Tibial artery (tissue), 4 donors: ENCODE results near the gene MED26.

Experiments
- DNase-seq, 2 donors: peaks; one replicate each; pipeline ENCODE4 v3.0.0-alpha.2; 2019
- H3K27ac ChIP-seq, 2 donors: fragments of 200-600 bp; sonication (generic) in 1 of 2; 1 replicate in 1 of 2; 2 replicates in 1 of 2; pipeline ENCODE4 v1.5.1; 2018 to 2019; ENCODE audit warnings: mild to moderate bottlenecking in 1 of 2
- H3K27me3 ChIP-seq, 2 donors: fragments of 200-600 bp; sonication (generic) in 1 of 2; one replicate each; pipeline versions ENCODE4 v1.5.1 to v1.6.0; 2016 to 2019
- H3K36me3 ChIP-seq, 3 donors: fragments of 200-600 bp; sonication (generic) in 2 of 3; one replicate each; pipeline ENCODE4 v1.5.1; 2016 to 2019; ENCODE audit warnings: mild to moderate bottlenecking in 2 of 3
- H3K4me1 ChIP-seq, 4 donors: fragments of 200-600 bp; sonication (generic) in 2 of 4; 1 replicate in 3 of 4; 2 replicates in 1 of 4; pipeline ENCODE4 v1.5.1; 2016 to 2019
- H3K4me3 ChIP-seq, 2 donors: fragments of 200-600 bp; sonication (generic) in 1 of 2; 1 replicate in 1 of 2; 2 replicates in 1 of 2; pipeline ENCODE4 v1.5.1; 2018 to 2019; ENCODE audit warnings: mild to moderate bottlenecking in 2 of 2
- H3K9me3 ChIP-seq, 3 donors: fragments of 200-600 bp; sonication (generic) in 1 of 3; one replicate each; pipeline ENCODE4 v1.5.1; 2016 to 2019
- intact Hi-C: fragments of 100-400 bp; cut with DNase I; formaldehyde crosslinking; loops from one replicate; pipeline ENCODE4 v1.15.0; 2023; ENCODE audit warnings: low total_unique reads
- TF ChIP-seq, protein P1 (sequence below), 2 experiments: fragments of 200-600 bp in 1 of 2; fragments of 450-650 bp in 1 of 2; IDR thresholded peaks; one replicate each; pipeline ENCODE4 v1.5.1; 2017 to 2019; ENCODE audit warnings: antibody characterized with exemption in 2 of 2, mild to moderate bottlenecking in 1 of 2, moderate library complexity in 1 of 2

The MED26 gene

DNA sequence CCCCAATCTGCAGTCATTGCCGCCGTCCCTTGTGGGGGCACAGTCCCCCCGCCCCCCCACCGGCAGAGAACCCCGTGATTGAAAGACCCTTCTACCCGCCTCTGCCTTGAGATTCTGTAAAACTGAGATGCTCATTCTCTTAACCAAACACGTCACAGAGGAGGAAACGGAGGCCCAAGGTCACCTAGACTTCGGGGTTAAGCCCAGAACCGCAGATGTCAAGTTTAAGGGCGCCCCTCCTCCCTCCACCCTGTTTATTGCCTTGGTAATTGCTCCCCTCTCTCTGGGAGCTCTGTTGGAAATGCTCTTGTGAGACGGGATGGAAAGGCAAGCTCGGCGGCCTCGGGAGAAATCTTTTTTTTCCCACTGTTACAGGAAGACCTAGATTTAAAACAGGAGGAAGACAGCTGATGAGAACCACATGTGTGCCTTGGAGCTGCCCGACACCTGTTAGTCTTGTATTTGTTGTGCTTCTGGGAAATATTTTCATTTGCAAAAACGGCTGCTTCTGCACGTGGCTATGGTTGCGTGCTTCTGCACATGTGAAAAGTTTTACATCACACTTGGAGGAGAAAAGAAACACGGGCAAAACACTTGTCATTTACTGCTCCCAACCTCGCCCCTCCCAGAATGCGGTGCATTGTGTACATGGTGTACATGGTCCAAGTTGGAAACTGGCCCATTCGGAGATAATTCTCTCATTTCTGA, 1.1 kb upstream of the MED26 start:
- DNase-seq, result peak in 1 of 2 donors; percentile 39
- Histone ChIP-seq H3K9me3 (no peaks in the 10 kb centered on the region), H3K27me3 (no peaks in the 10 kb centered on the region), H3K27ac (peak overlapping the region; percentile 80 to 88), H3K4me1 (peaks cover 0 to 42% (median 31%) of the 10 kb centered on the region in 4 donors), H3K4me3 (peak overlapping the region; percentile 65 to 86), H3K36me3 (peaks cover 0 to 41% (median 11%) of the 10 kb centered on the region in 3 donors)
- intact Hi-C loops, result loop anchor here (2.0 kb wide), 1 partner anchor 32 kb away; the partner anchor contains the start of genes SMIM7 and TMEM38A
- TF ChIP-seq, protein P1, sequence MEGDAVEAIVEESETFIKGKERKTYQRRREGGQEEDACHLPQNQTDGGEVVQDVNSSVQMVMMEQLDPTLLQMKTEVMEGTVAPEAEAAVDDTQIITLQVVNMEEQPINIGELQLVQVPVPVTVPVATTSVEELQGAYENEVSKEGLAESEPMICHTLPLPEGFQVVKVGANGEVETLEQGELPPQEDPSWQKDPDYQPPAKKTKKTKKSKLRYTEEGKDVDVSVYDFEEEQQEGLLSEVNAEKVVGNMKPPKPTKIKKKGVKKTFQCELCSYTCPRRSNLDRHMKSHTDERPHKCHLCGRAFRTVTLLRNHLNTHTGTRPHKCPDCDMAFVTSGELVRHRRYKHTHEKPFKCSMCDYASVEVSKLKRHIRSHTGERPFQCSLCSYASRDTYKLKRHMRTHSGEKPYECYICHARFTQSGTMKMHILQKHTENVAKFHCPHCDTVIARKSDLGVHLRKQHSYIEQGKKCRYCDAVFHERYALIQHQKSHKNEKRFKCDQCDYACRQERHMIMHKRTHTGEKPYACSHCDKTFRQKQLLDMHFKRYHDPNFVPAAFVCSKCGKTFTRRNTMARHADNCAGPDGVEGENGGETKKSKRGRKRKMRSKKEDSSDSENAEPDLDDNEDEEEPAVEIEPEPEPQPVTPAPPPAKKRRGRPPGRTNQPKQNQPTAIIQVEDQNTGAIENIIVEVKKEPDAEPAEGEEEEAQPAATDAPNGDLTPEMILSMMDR (IDR thresholded peaks at IDR 0.05), result no peak

DNA sequence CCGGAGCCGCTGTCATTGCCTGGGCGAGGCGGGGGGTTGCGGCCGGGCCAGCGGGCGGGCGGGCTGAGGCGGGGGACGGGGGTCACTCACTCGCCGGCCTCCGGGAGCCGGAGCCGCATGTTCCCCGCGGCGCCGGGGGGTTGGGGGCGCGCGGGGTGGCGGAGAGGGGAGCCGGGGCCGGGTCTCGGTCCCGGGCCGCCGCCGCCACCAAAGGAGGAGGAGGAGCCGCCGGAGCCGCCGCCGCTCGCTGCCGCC, 149 bp downstream of the MED26 start:
- H3K36me3 ChIP-seq, result peaks cover 0 to 30% (median 12%) of the 10 kb centered on the region in 3 donors
- peak overlapping the region; percentile 80 to 81 for H3K27ac ChIP-seq
- no peaks in the 10 kb centered on the region for H3K27me3 ChIP-seq
- DNase-seq, result peak in 1 of 2 donors; percentile 24
- H3K4me1 ChIP-seq, result peaks cover 0 to 42% (median 31%) of the 10 kb centered on the region in 4 donors
- H3K9me3 ChIP-seq, result no peaks in the 10 kb centered on the region
- intact Hi-C loops, result loop anchor here (2.0 kb wide), 2 partner anchors 33 to 55 kb away; partner anchors contain the start of genes SLC35E1, SMIM7 and TMEM38A
- H3K4me3 ChIP-seq, result peak overlapping the region; percentile 65 to 86
- TF ChIP-seq, protein P1 (IDR thresholded peaks at IDR 0.05), result no peak

DNA sequence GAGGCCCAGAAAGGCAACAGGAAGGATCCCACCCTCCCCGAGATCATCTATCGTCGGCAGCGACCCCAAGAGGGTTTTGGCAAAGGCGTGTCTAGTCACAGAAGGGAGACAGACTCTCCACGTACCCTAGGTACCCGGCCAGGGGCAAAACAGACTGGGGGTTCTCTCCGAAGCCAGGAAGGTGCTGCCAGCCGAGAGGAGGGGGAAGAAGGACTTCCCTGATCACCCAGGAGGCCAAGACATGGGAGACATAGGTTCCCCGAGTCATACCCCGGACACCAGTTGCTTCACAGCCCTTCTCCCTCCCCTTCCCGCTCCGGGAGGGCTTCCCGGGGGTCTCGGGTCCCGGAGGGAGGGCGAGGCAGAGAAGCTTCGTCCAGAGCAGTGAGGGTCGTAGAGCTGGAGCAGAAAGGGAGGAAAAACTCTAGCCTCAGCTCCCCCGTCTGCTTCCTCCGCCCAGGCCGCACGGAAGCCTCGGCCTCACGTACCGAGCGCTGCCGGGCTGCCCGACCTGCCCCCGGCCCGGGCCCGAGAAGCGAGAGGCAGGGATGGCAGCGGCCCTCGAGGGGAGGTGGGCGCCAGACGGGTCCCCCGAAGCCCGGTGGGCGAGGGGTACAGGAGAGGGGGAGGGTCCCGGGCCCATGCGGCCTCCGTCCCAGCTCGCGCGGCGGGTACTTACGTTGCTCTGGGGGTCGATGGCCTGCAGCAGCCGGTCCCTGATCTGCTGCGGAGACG, 644 bp downstream of the MED26 start:
- TF ChIP-seq, protein P1 (IDR thresholded peaks at IDR 0.05), result no peak
- H3K4me3 ChIP-seq, result peak overlapping the region; percentile 65 to 86
- H3K36me3 ChIP-seq, result peaks cover 0 to 26% (median 12%) of the 10 kb centered on the region in 3 donors
- peak overlapping the region; percentile 80 to 81 for H3K27ac ChIP-seq
- intact Hi-C loops, result loop anchor here (2.0 kb wide), 1 partner anchor 55 kb away; the partner anchor contains the start of gene SLC35E1
- DNase-seq, result peak in 1 of 2 donors; percentile 70
- H3K4me1 ChIP-seq, result peaks cover 0 to 43% (median 31%) of the 10 kb centered on the region in 4 donors
- no peaks in the 10 kb centered on the region for H3K9me3 ChIP-seq
- H3K27me3 ChIP-seq, result no peaks in the 10 kb centered on the region

DNA sequence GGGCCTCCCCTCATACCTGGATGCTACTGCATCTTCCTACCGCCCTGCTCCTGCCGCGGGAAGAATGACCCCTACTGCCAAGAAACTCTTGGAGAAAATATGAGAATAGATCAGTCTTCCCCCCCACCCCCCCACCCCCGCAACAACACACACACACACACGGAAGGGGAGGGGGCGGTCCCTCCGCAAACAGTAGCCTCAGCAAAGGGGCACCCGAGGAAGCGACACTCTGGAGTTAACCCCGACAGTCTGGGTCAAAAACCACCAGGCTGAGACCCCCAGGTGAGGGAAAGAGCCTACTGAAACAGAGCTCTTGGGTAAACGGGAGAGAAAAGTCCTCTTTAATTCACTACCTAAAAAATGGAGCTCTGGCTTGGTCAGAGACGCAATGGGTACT, 1.2 kb downstream of the MED26 start:
- H3K27me3 ChIP-seq, result no peaks in the 10 kb centered on the region
- peak overlapping the region; percentile 65 to 86 for H3K4me3 ChIP-seq
- H3K27ac ChIP-seq, result peak overlapping the region; percentile 80 to 81
- intact Hi-C loops, result loop anchor here (2.0 kb wide), 1 partner anchor 54 kb away; the partner anchor contains the start of gene SLC35E1
- H3K9me3 ChIP-seq, result no peaks in the 10 kb centered on the region
- TF ChIP-seq, protein P1 (IDR thresholded peaks at IDR 0.05), result no peak
- H3K4me1 ChIP-seq, result peaks cover 0 to 49% (median 32%) of the 10 kb centered on the region in 4 donors
- H3K36me3 ChIP-seq, result peaks cover 0 to 21% (median 12%) of the 10 kb centered on the region in 3 donors
- no peak for DNase-seq

DNA sequence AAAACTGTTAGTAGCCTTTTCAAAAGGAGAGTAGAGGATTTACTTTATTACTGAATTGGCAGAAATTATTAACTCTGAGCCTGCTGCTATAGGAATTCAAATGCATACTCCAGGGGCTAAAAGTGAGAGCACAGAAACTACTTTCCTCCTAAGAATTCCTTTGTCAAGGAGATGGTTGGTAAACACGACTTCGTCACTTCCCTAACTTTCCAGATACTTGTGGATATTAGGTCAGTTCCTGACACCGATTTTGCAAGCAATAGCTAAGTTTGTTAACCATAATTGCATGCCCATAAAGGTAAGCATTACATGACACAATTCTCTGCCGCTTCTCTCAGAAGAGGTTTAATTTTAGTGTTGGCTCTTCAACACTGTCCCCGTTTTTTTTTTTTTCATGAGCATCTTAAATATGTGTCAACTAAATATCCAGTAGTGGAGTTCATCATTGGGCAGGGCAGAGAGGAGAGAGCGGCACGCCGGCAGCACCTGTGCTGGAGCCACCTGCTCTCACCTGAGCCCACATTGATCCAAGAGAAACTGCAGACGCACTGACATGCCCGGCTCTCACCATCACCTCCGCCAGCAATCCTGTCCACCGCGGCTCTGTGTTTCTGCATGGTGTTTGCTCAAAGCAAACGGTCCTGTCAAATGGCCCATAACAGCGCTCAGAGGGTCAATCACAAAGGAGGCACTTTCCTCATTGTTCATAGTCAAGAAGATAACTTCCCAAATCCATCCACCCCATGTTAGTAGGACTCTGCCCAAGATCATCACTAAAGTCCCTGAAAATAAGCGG, 2.6 kb downstream of the MED26 start:
- intact Hi-C loops, result no loop called here

More for the DNA sequence above, 2.6 kb downstream of the MED26 start:
- TF ChIP-seq, protein P1 (IDR thresholded peaks at IDR 0.05), result no peak
- Histone ChIP-seq H3K27ac (no peak overlapping the region), H3K9me3 (no peaks in the 10 kb centered on the region), H3K36me3 (peaks cover 0 to 10% (median 4%) of the 10 kb centered on the region in 3 donors), H3K27me3 (no peaks in the 10 kb centered on the region), H3K4me1 (peaks cover 0 to 56% (median 33%) of the 10 kb centered on the region in 4 donors), H3K4me3 (no peak overlapping the region)
- DNase-seq, result no peak
